Measurements from ENCODE around the gene CYGB.
"Not testable (repeated sequence)": the region's sequence is repeated elsewhere in the genome, so short reads cannot be mapped to it uniquely, and the experiment has no call there.

CYGB gene

GRCh38 chr17:76541739-76542454, 4.4 kb upstream of the CYGB start:
- no peak for TF ChIP-seq POLR2A (IDR thresholded peaks at IDR 0.05; ENCODE audit: low read length)
- TF ChIP-seq GATA1 (IDR thresholded peaks at IDR 0.05; ENCODE audit: low read depth, low read length) = no peak
- DNase-seq = no peak

GRCh38 chr17:76540381-76541300, 3.1 kb upstream of the CYGB start:
- DNase-seq = peak; percentile 69 to 74
- TF ChIP-seq POLR2A (IDR thresholded peaks at IDR 0.05; ENCODE audit: low read length) (no peak), GATA1 (IDR thresholded peaks at IDR 0.05; ENCODE audit: low read depth, low read length) (no peak)

- no peak for TF ChIP-seq GATA1 (IDR thresholded peaks at IDR 0.05; ENCODE audit: low read depth, low read length)
- no peak for TF ChIP-seq POLR2A (IDR thresholded peaks at IDR 0.05; ENCODE audit: low read length)
- no peak for DNase-seq
Measured at GRCh38 chr17:76539631-76540271, 2.2 kb upstream of the CYGB start, which contains the start of gene PRCD. Gene PRCD (plus strand): TSS chr17:76540044. CDS start chr17:76540142, 98 bp downstream.

GRCh38 chr17:76538941-76539570, 1.5 kb upstream of the CYGB start:
- DNase-seq = no peak
- TF ChIP-seq POLR2A (IDR thresholded peaks at IDR 0.05; ENCODE audit: low read length) (no peak), GATA1 (IDR thresholded peaks at IDR 0.05; ENCODE audit: low read depth, low read length) (no peak)

- TF ChIP-seq GATA1 (IDR thresholded peaks at IDR 0.05; ENCODE audit: low read depth, low read length) (no peak), POLR2A (IDR thresholded peaks at IDR 0.05; ENCODE audit: low read length) (no peak)
- no peak for DNase-seq
Measured at GRCh38 chr17:76538281-76538931, 897 bp upstream of the CYGB start.

GRCh38 chr17:76537288-76537577, 276 bp downstream of the CYGB start:
- TF ChIP-seq POLR2A (IDR thresholded peaks at IDR 0.05; ENCODE audit: low read length) (no peak), GATA1 (IDR thresholded peaks at IDR 0.05; ENCODE audit: low read depth, low read length) (no peak)
- no peak for DNase-seq

GRCh38 chr17:76536511-76537287, 810 bp downstream of the CYGB start:
- no peak for DNase-seq
- TF ChIP-seq POLR2A (IDR thresholded peaks at IDR 0.05; ENCODE audit: low read length) (no peak), GATA1 (IDR thresholded peaks at IDR 0.05; ENCODE audit: low read depth, low read length) (no peak)

- DNase-seq = no peak
- TF ChIP-seq GATA1 (IDR thresholded peaks at IDR 0.05; ENCODE audit: low read depth, low read length) = no peak
- TF ChIP-seq POLR2A (IDR thresholded peaks at IDR 0.05; ENCODE audit: low read length) = no peak
Measured at GRCh38 chr17:76535788-76536510, 1.6 kb downstream of the CYGB start.

- DNase-seq = no peak
- no peak for TF ChIP-seq POLR2A (IDR thresholded peaks at IDR 0.05; ENCODE audit: low read length)
- TF ChIP-seq GATA1 (IDR thresholded peaks at IDR 0.05; ENCODE audit: low read depth, low read length) = no peak
Measured at GRCh38 chr17:76534831-76535732, 2.4 kb downstream of the CYGB start.

- not testable (repeated sequence) for DNase-seq
Measured at GRCh38 chr17:76533640-76534359, 3.7 kb downstream of the CYGB start.
